HG03159 (cell line): Measurements from ENCODE around the gene MCF2L2.

ENCODE experiments used
- ATAC-seq: cut with Tn5 transposase; IDR thresholded peaks from one replicate; pipeline ENCODE4 v1.9.1; 2021; ENCODE audit warnings: mild to moderate bottlenecking, moderate library complexity; ENCODE audit not compliant: unreplicated experiment

The MCF2L2 gene

DNA sequence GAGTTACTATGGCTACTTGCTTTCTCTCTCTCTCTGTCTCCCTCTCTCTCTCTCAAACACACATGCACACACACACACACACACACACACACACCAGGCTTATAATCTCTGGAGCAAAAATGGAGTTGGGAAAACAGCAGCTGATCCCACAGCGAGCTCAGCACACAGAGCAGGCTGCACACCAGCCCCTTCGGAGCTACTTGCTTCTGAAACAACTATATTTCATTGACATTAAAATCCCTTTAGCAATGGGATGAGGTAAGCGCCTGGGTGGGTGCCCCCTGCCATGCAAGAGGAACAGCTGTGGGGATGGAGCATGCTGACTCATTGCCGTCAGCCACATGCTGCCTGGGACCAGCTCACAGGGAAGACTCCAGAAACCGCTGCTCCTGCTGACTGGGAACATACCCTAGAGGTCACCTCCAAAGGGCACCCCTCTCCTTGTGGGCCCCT, 129.7 kb downstream of the MCF2L2 start:
- ATAC-seq, result no peak

- ATAC-seq, result no peak
Observed at GRCh38 chr3:183296944-183297343, 131.5 kb downstream of the MCF2L2 start.

- ATAC-seq, result no peak
Observed at GRCh38 chr3:183295211-183295610, 133.2 kb downstream of the MCF2L2 start.

DNA sequence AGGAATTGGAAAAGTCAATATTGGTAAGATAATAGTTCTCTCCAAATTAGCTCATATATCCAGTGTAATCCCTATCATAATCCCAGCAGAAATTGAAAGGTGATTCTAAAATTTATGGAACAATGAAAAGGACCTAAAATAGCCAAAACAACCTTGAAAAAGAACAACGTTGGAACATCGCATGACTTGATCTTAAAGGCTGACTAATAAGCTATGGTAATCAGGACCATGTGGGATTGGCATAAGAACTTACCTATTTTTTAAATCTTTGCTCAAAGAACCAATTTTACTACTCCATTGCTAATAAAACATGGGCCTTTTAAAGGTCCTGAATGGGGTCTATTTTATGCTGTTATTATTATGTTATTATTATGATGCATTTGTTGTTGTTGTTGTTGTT, 134.5 kb downstream of the MCF2L2 start:
- no peak for ATAC-seq

GRCh38 chr3:183291497-183292031, 136.9 kb downstream of the MCF2L2 start:
- no peak for ATAC-seq

DNA sequence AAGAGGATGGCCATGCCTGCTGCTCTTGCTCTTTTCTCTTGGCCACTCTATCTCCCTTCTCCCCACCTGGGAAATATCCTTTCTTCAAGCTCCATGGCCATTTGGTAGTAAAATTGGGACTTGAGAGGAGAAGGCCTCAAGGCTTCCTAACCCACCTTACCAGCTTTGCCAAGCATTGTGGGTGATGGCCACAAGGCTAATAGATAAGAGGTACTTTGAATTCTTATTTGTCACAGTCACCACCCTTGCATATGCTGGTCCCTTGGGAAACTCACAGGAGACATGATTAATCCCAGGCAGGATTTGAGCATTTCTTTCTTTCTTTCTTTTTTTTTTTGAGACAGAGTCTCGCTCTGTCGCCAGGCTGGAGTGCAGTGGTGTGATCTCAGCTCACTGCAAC, 138.2 kb downstream of the MCF2L2 start:
- no peak for ATAC-seq

GRCh38 chr3:183288117-183288516, 140.3 kb downstream of the MCF2L2 start:
- no peak for ATAC-seq

- no peak for ATAC-seq
Observed at GRCh38 chr3:183287301-183287971, 141.0 kb downstream of the MCF2L2 start.

GRCh38 chr3:183285828-183286457, 142.5 kb downstream of the MCF2L2 start:
- ATAC-seq, result peak; percentile 97

DNA sequence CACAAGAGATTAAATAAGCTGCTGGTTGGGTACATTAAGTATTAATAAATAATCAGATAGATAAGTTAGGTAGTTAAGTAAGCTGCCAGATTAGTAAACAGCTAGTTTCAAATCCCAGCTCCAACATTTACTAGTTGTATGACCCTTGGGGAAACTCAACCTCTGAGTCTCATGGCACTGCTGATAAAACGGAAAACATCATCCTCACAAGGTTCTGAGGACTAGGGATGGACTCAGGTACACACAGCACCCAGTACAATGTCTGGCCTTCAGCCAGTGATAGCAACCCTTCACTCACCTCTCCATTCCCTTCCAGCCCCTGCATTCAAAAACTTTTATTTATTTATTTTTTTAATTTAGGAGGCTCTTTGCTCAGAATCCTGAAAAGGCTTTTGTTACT, 143.1 kb downstream of the MCF2L2 start:
- no peak for ATAC-seq

DNA sequence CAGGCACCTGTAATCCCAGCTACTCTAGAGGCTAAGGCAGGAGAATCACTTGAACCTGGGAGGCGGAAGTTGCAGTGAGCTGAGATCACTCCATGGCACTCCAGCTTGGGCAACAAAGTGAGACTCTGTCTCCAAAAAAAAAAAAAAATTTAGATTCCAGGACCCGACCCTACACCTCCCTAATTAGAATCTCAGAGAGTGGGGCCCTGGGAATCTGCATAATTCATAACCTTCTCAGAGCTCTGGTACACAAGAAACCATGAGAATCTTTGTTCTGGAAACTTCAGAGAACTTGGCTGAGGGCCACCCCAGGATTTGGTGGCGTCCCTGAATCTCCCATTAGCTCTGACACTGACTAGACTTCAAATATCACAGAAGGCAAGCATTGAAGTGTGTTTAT, 143.8 kb downstream of the MCF2L2 start:
- ATAC-seq, result no peak

DNA sequence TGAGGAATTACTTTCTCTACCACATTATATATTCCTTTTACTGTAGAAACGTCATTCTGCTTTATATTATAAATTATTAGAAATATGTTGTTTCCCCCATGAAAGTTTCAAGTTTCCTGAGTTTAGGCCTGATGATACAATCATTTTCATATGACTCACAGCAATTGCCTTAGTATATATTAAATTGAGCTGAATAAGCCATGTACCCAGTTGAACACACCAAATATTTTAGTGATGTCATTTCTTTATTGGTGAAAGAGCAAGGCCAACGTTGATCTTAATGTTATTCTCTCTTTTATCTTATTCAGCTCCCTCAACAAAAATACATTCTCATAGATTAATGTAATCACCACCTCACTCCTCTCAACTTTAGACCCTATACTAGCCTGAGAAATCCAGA, 144.5 kb downstream of the MCF2L2 start:
- ATAC-seq, result no peak

DNA sequence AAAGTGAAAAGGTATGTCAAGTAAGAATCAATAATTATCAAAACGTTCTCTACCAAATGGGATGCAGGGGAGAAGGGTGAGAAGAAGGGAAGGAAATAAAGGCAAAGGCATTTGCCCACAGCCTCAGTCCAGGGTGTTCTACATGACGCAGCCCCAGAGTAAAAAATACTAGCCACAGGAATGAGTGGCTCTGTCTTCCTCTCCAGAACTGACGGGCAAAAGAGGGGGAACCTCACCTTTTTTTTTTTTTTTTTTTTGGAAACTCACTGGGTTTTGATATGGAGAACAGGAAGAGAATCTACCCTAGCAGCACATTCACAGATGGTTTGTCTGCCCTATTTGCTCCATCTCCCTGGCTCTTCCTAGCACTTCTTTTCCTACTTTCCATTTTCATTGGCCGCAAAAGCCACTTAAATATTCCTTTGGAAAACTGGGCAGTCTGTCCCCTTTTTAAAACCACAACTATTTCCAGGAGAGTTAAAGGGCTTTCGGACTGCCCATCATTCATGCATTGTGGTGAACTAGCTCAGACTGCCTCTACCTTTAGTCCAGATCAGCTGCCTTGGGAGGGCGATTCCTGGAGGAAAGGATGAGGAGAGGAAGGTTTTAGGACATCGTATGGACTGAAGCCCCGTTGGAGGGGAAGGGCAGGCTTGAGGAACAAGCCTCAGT, 147.2 kb downstream of the MCF2L2 start:
- ATAC-seq, result no peak

- ATAC-seq, result no peak
Observed at GRCh38 chr3:183279371-183279770, 149.0 kb downstream of the MCF2L2 start.

GRCh38 chr3:183278479-183279088, 149.8 kb downstream of the MCF2L2 start:
- ATAC-seq, result no peak

DNA sequence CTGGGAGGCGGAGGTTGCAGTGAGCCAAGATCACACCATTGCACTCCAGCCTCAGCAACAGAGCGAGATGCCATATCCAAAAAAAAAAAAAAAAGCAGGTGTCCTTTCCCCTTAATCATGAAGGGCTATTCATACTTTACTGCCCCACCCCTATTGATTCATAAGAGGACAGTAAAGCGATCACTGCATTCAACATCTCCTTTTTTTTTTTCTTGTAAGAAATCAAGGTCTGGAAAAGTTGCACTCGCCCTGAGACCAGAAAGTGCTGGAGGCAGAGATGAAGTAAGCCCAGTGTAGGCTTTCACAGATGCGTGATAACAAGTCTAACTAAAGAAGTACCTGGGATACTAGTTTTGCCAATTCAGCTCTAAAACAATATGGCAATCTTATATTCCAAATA, 151.2 kb downstream of the MCF2L2 start:
- ATAC-seq, result no peak

GRCh38 chr3:183275937-183276336, 152.5 kb downstream of the MCF2L2 start:
- no peak for ATAC-seq

DNA sequence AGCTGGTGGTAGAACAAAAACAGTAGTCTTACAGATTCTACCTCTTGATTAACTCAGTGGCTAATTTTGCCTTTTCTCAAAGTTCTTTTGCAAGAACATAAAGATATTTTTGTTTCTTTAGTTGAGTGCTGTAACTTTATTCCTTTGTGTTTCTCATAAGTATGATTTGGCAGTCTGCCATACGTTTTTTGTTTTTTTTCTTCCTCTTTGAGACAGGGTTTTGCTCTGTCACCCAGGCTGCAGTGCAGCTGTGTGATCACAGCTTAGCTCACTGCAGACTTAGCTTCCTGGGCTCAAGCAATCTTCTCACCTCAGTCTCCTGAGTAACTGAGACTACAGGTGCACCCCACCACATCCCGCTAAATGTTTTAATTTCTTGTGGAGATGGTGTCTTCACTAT, 153.0 kb downstream of the MCF2L2 start:
- no peak for ATAC-seq

- no peak for ATAC-seq
Observed at GRCh38 chr3:183274609-183275008, 153.8 kb downstream of the MCF2L2 start.

DNA sequence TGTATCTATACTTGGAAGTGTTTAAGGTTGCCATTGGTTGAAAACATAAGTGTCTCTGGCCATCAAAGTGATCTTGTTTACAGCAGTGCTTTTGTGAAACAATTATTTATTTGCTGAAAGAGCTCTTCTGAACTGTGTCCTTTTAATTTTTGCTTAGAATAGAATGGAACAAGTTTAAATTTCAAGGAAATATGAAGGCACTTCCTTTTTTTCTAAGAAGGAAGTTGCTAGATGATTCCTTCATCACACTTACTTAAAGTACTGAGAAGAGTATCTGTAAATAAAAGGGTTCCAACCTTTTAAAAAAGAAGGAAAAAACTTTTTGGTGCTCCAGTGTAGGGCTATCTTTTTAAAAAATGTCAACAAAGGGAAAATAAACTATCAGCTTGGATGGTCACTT, 155.6 kb downstream of the MCF2L2 start:
- no peak for ATAC-seq

DNA sequence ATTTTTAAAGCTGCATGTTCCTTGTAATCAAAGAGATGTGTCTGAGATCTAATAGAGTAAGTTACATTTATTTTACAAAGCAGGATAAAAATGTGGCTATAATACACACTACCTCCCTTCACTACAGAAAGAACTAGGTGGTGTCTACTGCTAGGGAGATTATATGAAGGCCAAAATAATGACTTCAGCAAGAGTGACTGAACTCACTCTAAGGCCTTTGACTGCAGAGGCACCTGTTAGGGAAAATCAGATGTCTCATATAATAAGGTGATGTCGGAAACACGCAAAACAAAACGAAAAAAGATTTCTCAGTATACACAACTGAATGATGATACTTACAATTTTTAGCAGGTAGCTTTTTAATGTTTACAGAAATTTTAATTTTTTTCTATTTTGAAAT, 156.3 kb downstream of the MCF2L2 start:
- no peak for ATAC-seq

DNA sequence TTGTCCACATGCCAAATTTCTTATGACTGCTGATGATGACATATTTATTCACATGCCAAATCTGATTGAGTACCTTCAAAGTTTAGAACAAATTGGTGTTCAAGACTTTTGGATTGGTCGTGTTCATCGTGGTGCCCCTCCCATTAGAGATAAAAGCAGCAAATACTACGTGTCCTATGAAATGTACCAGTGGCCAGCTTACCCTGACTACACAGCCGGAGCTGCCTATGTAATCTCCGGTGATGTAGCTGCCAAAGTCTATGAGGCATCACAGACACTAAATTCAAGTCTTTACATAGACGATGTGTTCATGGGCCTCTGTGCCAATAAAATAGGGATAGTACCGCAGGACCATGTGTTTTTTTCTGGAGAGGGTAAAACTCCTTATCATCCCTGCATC, 158.1 kb downstream of the MCF2L2 start:
- no peak for ATAC-seq
